Liver (tissue), 9 donors: Measurements from ENCODE around the gene GART. TPM values are rescaled to one million over a fixed set of nuclear protein-coding genes. Genes with fewer than 3 reads are reported as not detected.

Experiments used
- DNase-seq: peaks from one replicate; pipeline ENCODE4 v3.0.0-alpha.2; 2017; ENCODE audit warnings: low spot score
- H3K27ac ChIP-seq, 2 donors: one replicate each; pipeline ENCODE4 v1.7.0; 2013; ENCODE audit warnings: inconsistent platforms in 2 of 2, low read length in 2 of 2, control low read depth in 1 of 2, low read depth in 1 of 2, mild to moderate bottlenecking in 1 of 2
- H3K27me3 ChIP-seq, 4 donors: one replicate each; pipeline versions ENCODE4 v1.6.1 to v1.7.0; 2013; ENCODE audit warnings: low read length in 3 of 4, inconsistent platforms in 1 of 4, mild to moderate bottlenecking in 1 of 4, moderate library complexity in 1 of 4; ENCODE audit not compliant: control insufficient read depth in 4 of 4, insufficient read depth in 4 of 4
- H3K36me3 ChIP-seq, 4 donors: one replicate each; pipeline versions ENCODE4 v1.6.1 to v1.7.0; 2013; ENCODE audit warnings: low read length in 3 of 4, mild to moderate bottlenecking in 3 of 4, low read depth in 1 of 4, moderate library complexity in 1 of 4; ENCODE audit not compliant: control insufficient read depth in 4 of 4, insufficient read depth in 3 of 4
- H3K4me1 ChIP-seq, 4 donors: one replicate each; pipeline versions ENCODE4 v1.6.1 to v1.7.0; 2013; ENCODE audit warnings: low read length in 3 of 4, mild to moderate bottlenecking in 3 of 4, moderate library complexity in 1 of 4; ENCODE audit not compliant: control insufficient read depth in 4 of 4, insufficient read depth in 4 of 4
- H3K4me3 ChIP-seq, 3 donors: one replicate each; pipeline versions ENCODE4 v1.6.1 to v1.7.0; 2013; ENCODE audit warnings: low read length in 3 of 3, control low read depth in 1 of 3, low read depth in 1 of 3, mild to moderate bottlenecking in 1 of 3
- H3K9ac ChIP-seq, 2 donors: one replicate each; pipeline ENCODE4 v1.7.0; 2013; ENCODE audit warnings: low read length in 2 of 2, mild to moderate bottlenecking in 2 of 2, moderate library complexity in 2 of 2, control low read depth in 1 of 2, low read depth in 1 of 2
- H3K9me3 ChIP-seq, 4 donors: one replicate each; pipeline versions ENCODE4 v1.6.1 to v1.7.0; 2013; ENCODE audit warnings: low read length in 3 of 4; ENCODE audit not compliant: control insufficient read depth in 4 of 4
- CTCF ChIP-seq: fragments of 150-350 bp; IDR thresholded peaks from 2 replicates; pipeline ENCODE4 v1.5.1; 2017; ENCODE audit warnings: improper control_type of control experiment, low read depth, low read length; ENCODE audit not compliant: missing input control
- EGR1 ChIP-seq, 2 donors: IDR thresholded peaks; 2 replicates each; pipeline ENCODE4 v1.6.1; 2016 to 2018; ENCODE audit warnings: antibody characterized with exemption in 2 of 2, low read depth in 2 of 2
- FOXA1 ChIP-seq: IDR thresholded peaks from 2 replicates; pipeline ENCODE4 v1.6.1; 2016; ENCODE audit warnings: antibody characterized with exemption
- GABPA ChIP-seq, 2 donors: IDR thresholded peaks in 1 of 2; conservative IDR thresholded peaks in 1 of 2; 2 replicates each; pipeline ENCODE4 v1.6.1; 2016; ENCODE audit warnings: antibody characterized with exemption in 2 of 2, mild to moderate bottlenecking in 1 of 2, moderate library complexity in 1 of 2
- HNF4A ChIP-seq, 2 donors: conservative IDR thresholded peaks; 2 replicates each; pipeline ENCODE4 v1.6.1; 2016; ENCODE audit warnings: antibody characterized with exemption in 2 of 2, mild to moderate bottlenecking in 2 of 2
- MAX ChIP-seq: IDR thresholded peaks from 2 replicates; pipeline ENCODE4 v1.6.1; 2016; ENCODE audit warnings: antibody characterized with exemption
- RAD21 ChIP-seq, 2 donors: IDR thresholded peaks; 2 replicates each; pipeline ENCODE4 v1.6.1; 2016; ENCODE audit warnings: antibody characterized with exemption in 2 of 2, mild to moderate bottlenecking in 2 of 2
- REST ChIP-seq: IDR thresholded peaks from 2 replicates; pipeline ENCODE4 v1.6.1; 2016; ENCODE audit warnings: antibody characterized with exemption, mild to moderate bottlenecking
- SP1 ChIP-seq: IDR thresholded peaks from 2 replicates; pipeline ENCODE4 v1.6.1; 2018; ENCODE audit warnings: antibody characterized with exemption, mild to moderate bottlenecking
- TAF1 ChIP-seq: conservative IDR thresholded peaks from 2 replicates; pipeline ENCODE4 v1.6.1; 2016; ENCODE audit warnings: antibody characterized with exemption, mild to moderate bottlenecking
- WGBS: extraction: QIAGEN DNeasy Blood & Tissue Kit; methylation state at CpG from one replicate; pipeline ENCODE4 v1.1.7; 2013; 5-methylcytosine and 5-hydroxymethylcytosine counted together
- polyA plus RNA-seq, 2 donors: library from polyadenylated mRNA; stranded (reverse) in 1 of 2; unstranded in 1 of 2; fragments of 200-250 nt in 1 of 2; fragments of >200 nt in 1 of 2; fragmentation: Nextera tagmentation in 1 of 2; extraction: Ambion mirVana in 1 of 2; gene quantifications; one replicate each; pipeline versions ENCODE4 v1.2.1 to v1.2.3, GENCODE V29; 2013 to 2015
- total RNA-seq, 2 donors: library from RNA; depleted of rRNA; stranded (reverse); fragments of >200 nt; gene quantifications; one replicate each; pipeline ENCODE4 v1.2.3, GENCODE V29; 2014
- TF ChIP-seq, protein P1 (sequence below): IDR thresholded peaks from 2 replicates; pipeline ENCODE4 v1.6.1; 2016; ENCODE audit warnings: antibody characterized with exemption
- TF ChIP-seq, protein P2 (sequence below): IDR thresholded peaks from 2 replicates; pipeline ENCODE4 v1.6.1; 2016; ENCODE audit warnings: antibody characterized with exemption
- donor health status: healthy.
- donor health status: healthy.
- donor health status: healthy.
- donor health status: healthy.
- donor health status: healthy.

Gene GART
- total and polyA plus RNA-seq, 4 donors, result 15.7 to 76.8 (median 32.0) TPM

DNA sequence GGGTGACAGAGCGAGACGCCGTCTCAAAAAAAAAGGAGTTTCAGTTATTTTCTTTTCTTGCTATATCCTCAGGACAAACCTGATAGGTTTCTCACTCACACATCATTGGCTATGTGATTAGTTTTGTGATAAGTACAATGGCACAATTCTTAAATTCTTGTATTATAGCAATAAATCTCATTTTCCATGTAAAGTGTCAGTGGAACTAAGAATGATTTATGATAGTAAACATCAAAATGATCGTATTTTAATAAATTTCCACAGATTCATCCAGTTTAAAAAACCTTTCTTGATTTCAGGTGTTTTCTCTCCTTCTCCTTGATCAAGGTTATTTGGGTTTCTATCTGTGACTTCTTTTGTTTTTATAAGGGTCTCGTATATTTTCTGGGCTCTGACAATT, 53.9 kb downstream of the GART start:
- no peak for TF ChIP-seq REST
- Histone ChIP-seq H3K4me1 (peaks cover 0 to 11% (median 7%) of the 10 kb centered on the region in 4 donors), H3K27me3 (no peaks in the 10 kb centered on the region), H3K4me3 (no peak overlapping the region), H3K9me3 (no peaks in the 10 kb centered on the region), H3K36me3 (no peaks in the 10 kb centered on the region), H3K27ac (no peak overlapping the region), H3K9ac (no peak overlapping the region)
- no peak for DNase-seq
- 96% methylated on average over 5 of the region's 5 CpGs for WGBS

- TF ChIP-seq RAD21 (IDR thresholded peaks at IDR 0.05), result no peak
- TF ChIP-seq MAX, result no peak
- no peak for TF ChIP-seq GABPA (IDR thresholded peaks at IDR 0.05 in 1 of 2, conservative IDR thresholded peaks at IDR 0.05 in 1 of 2)
- TF ChIP-seq HNF4A (conservative IDR thresholded peaks at IDR 0.05), result no peak
- TF ChIP-seq, protein P1, sequence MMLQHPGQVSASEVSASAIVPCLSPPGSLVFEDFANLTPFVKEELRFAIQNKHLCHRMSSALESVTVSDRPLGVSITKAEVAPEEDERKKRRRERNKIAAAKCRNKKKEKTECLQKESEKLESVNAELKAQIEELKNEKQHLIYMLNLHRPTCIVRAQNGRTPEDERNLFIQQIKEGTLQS, result no peak
- no peak for TF ChIP-seq FOXA1
- no peak for TF ChIP-seq TAF1
- no peak for TF ChIP-seq CTCF
- TF ChIP-seq, protein P2, sequence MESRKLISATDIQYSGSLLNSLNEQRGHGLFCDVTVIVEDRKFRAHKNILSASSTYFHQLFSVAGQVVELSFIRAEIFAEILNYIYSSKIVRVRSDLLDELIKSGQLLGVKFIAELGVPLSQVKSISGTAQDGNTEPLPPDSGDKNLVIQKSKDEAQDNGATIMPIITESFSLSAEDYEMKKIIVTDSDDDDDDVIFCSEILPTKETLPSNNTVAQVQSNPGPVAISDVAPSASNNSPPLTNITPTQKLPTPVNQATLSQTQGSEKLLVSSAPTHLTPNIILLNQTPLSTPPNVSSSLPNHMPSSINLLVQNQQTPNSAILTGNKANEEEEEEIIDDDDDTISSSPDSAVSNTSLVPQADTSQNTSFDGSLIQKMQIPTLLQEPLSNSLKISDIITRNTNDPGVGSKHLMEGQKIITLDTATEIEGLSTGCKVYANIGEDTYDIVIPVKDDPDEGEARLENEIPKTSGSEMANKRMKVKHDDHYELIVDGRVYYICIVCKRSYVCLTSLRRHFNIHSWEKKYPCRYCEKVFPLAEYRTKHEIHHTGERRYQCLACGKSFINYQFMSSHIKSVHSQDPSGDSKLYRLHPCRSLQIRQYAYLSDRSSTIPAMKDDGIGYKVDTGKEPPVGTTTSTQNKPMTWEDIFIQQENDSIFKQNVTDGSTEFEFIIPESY, result no peak
- no peak for TF ChIP-seq SP1
- TF ChIP-seq EGR1 (IDR thresholded peaks at IDR 0.05; ENCODE audit: low read depth in 2 of 2), result no peak
- Histone ChIP-seq H3K27me3 (no peaks in the 10 kb centered on the region), H3K4me3 (no peak overlapping the region), H3K9ac (no peak overlapping the region), H3K27ac (no peak overlapping the region), H3K4me1 (peaks cover 2 to 13% (median 7%) of the 10 kb centered on the region in 4 donors), H3K9me3 (no peaks in the 10 kb centered on the region), H3K36me3 (no peaks in the 10 kb centered on the region)
- DNase-seq, result no peak
- 91% methylated on average over 9 of the region's 9 CpGs for WGBS
These were observed 60.5 kb downstream of the GART start for GRCh38 chr21:33481314-33481943.
